Duodenal mucosa (tissue), 2 donors: ENCODE data around the gene C2orf92.

Source experiments
- H3K27ac ChIP-seq: one replicate; pipeline ENCODE4 v1.7.0; 2013; ENCODE audit warnings: low read depth, low read length
- H3K27me3 ChIP-seq, 2 donors: one replicate each; pipeline ENCODE4 v1.7.0; 2013; ENCODE audit warnings: low read length in 2 of 2, control low read depth in 1 of 2; ENCODE audit not compliant: insufficient read depth in 2 of 2, control insufficient read depth in 1 of 2
- H3K36me3 ChIP-seq, 2 donors: one replicate each; pipeline ENCODE4 v1.7.0; 2013; ENCODE audit warnings: low read length in 2 of 2, control low read depth in 1 of 2; ENCODE audit not compliant: insufficient read depth in 2 of 2, control insufficient read depth in 1 of 2
- H3K4me1 ChIP-seq, 2 donors: one replicate each; pipeline ENCODE4 v1.7.0; 2013; ENCODE audit warnings: low read length in 2 of 2, control low read depth in 1 of 2; ENCODE audit not compliant: insufficient read depth in 2 of 2, control insufficient read depth in 1 of 2
- H3K4me3 ChIP-seq, 2 donors: one replicate each; pipeline ENCODE4 v1.7.0; 2013; ENCODE audit warnings: low read length in 2 of 2, low read depth in 1 of 2
- H3K9ac ChIP-seq, 2 donors: one replicate each; pipeline ENCODE4 v1.7.0; 2013; ENCODE audit warnings: low read length in 2 of 2, low read depth in 1 of 2
- H3K9me3 ChIP-seq, 2 donors: one replicate each; pipeline ENCODE4 v1.7.0; 2013; ENCODE audit warnings: low read length in 2 of 2, control low read depth in 1 of 2; ENCODE audit not compliant: control insufficient read depth in 1 of 2

C2orf92 gene

DNA sequence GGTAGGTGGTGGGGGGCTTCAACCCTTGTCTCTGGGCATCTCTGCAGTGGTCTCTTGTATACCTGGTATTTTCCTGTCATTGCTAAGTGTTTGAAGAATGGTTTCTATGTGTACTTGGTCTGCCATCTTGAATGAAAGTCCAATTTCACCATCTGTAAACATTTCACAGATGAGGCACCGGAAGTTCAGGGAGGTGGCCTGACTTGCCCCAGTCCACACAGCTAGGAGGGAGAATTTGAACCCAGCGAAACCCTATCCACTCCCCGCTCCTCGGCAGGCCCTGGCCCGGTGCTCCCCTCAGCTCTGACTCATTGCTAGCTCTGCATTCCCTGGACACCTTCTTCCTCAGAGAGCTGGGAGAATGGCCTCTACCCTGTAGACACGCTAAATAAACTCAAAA is 74.4 kb downstream of the C2orf92 start:
- no peak overlapping the region for H3K27ac ChIP-seq
- no peak overlapping the region for H3K9ac ChIP-seq
- no peaks in the 10 kb centered on the region for H3K9me3 ChIP-seq
- H3K4me3 ChIP-seq = no peak overlapping the region
- peaks cover 0 to 6% of the 10 kb centered on the region in 2 donors for H3K36me3 ChIP-seq
- H3K27me3 ChIP-seq = no peaks in the 10 kb centered on the region
- no peaks in the 10 kb centered on the region for H3K4me1 ChIP-seq

DNA sequence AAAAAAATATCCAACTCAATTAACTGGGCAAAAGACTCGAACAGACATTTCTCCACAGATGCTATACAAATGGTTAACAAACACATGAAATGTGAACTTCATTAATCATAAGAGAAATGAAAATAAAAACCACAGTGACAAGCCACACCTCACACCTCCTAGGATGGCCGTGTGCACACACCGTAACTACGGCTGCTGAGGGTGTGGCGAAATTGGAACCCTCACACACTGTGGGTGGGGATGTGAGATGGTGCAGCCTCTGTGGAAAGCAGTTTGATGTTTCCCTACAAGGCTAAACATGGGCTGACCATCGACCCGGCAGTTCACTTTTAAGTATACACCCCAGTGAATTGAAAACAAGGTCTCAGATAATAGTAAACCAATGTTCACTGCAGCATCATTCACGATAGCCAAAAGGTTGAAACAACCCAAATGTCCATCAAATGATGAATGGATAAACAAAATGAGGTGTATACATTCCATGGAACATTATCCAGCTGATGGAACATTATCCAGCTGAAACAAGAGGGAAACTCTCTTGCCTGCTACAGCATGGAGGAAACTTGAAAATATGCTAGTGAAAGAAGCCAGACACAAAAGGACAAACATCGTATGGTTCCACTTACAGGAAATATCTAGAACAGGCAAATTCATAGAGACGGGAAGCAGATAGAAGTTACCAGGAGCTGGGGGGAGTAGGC is 76.1 kb downstream of the C2orf92 start:
- Histone ChIP-seq H3K4me3 (no peak overlapping the region), H3K9ac (no peak overlapping the region), H3K27me3 (no peaks in the 10 kb centered on the region), H3K4me1 (no peaks in the 10 kb centered on the region), H3K9me3 (no peaks in the 10 kb centered on the region), H3K27ac (no peak overlapping the region), H3K36me3 (peaks cover 6% of the 10 kb centered on the region in 2 donors)

DNA sequence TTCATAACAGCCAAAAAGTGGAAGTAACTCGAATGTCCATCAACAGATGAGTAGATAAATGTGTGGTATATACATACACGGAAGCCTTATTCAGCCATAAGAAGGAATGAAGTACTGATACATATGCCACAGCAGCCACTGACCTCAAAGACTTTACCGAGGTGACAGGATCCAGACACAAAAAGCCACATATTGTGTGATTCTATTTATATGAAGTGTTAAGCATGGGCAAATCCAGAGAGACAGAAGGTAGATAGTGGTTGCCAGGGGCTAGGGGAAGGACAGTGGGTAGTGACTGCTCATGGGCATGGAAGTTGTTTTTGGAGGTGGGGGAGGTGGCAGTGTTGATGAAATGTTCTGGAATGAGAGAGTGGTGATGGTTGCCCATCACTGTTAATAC is 77.8 kb downstream of the C2orf92 start:
- no peak overlapping the region for H3K4me3 ChIP-seq
- H3K36me3 ChIP-seq = peaks cover 6 to 13% of the 10 kb centered on the region in 2 donors
- H3K27ac ChIP-seq = no peak overlapping the region
- no peaks in the 10 kb centered on the region for H3K9me3 ChIP-seq
- no peaks in the 10 kb centered on the region for H3K27me3 ChIP-seq
- H3K9ac ChIP-seq = no peak overlapping the region
- no peaks in the 10 kb centered on the region for H3K4me1 ChIP-seq

DNA sequence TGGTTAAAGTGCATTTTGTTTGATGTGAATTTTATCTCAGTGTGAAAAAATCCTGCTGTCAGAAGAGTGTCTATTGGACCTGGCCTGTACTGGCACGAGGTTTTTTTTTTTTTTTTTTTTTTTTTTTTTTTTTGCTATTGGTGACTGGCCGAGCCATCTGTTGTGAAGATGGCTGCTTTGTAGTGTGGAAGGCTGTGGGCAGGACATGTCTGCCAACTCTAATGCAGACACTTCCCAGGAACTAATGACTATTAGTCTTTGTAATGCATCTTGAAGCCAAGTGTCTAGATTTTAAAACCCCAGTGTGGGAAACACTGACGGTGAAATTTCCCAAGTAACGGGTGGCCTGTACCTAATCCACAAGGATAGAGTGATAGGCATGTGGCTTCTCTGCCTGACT is 78.2 kb downstream of the C2orf92 start:
- H3K4me3 ChIP-seq = no peak overlapping the region
- H3K9me3 ChIP-seq = no peaks in the 10 kb centered on the region
- H3K4me1 ChIP-seq = no peaks in the 10 kb centered on the region
- H3K9ac ChIP-seq = no peak overlapping the region
- H3K27ac ChIP-seq = no peak overlapping the region
- no peaks in the 10 kb centered on the region for H3K27me3 ChIP-seq
- peaks cover 6 to 16% of the 10 kb centered on the region in 2 donors for H3K36me3 ChIP-seq

DNA sequence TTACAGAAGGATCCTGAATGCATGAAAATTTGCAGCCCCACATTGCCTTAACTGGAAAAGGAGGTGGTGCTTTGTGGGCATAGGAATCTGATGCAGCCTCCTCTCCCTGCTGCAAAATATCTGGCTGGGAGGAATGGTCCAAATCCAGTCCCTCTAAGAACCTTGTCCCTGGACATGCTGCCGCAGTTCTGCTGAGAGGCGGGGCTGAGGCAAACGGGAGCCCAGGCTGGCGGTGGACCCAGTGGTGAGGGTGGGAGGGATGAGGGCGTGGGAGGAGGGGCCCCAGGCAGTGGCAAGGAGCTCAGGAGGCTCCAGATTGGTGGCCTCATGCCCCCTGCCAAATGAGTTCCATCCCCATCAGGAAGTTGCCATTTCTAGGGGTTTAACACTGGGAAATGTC is 80.1 kb downstream of the C2orf92 start:
- peaks cover 0 to 20% of the 10 kb centered on the region in 2 donors for H3K36me3 ChIP-seq
- no peaks in the 10 kb centered on the region for H3K9me3 ChIP-seq
- no peak overlapping the region for H3K9ac ChIP-seq
- no peak overlapping the region for H3K27ac ChIP-seq
- no peak overlapping the region for H3K4me3 ChIP-seq
- no peaks in the 10 kb centered on the region for H3K4me1 ChIP-seq
- no peaks in the 10 kb centered on the region for H3K27me3 ChIP-seq

DNA sequence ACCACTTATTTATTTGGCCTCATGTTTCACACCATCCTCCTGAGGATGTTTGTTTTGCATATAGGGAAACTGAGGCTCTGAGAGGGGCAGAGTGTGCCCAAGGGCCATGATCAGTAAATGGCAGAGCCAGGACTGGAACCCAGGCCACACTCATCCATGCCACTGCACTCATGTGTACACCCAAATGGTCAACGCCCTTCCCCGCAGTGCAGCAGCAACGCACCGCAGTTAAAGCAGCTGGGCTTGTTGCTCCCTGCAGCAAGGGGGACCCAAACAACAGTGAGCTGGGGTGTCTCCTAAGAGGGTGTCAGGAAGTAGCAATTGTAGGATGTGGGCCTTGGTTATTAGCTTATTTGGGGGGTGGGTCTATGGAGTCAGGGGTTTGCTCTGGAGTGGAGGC is 80.5 kb downstream of the C2orf92 start:
- H3K4me1 ChIP-seq = no peaks in the 10 kb centered on the region
- no peak overlapping the region for H3K4me3 ChIP-seq
- H3K27me3 ChIP-seq = no peaks in the 10 kb centered on the region
- no peak overlapping the region for H3K27ac ChIP-seq
- no peaks in the 10 kb centered on the region for H3K9me3 ChIP-seq
- H3K36me3 ChIP-seq = peaks cover 0 to 24% of the 10 kb centered on the region in 2 donors
- no peak overlapping the region for H3K9ac ChIP-seq

DNA sequence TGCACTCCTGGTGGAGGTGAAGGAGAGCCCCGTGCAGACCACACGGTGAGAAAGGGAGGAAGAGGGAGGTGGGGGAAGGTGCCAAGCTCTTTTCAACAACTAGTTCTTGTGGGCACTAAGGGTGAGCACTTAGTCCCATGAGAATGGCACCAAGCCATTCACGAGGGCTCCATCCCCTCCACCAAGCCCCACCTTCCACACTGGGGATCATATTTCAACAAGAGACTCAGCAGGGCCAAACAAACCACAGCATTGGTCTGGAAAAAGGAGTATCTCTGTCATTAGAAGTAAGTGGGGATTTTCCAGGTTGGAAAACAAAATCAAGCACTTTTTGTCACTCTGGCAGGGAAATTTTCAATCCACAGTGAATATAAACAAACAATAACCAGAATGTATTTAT is 82.2 kb downstream of the C2orf92 start:
- Histone ChIP-seq H3K27ac (no peak overlapping the region), H3K4me3 (no peak overlapping the region), H3K27me3 (no peaks in the 10 kb centered on the region), H3K4me1 (no peaks in the 10 kb centered on the region), H3K9me3 (no peaks in the 10 kb centered on the region), H3K9ac (no peak overlapping the region), H3K36me3 (peaks cover 14 to 41% of the 10 kb centered on the region in 2 donors)
